Neural cell (in vitro differentiated cells): ENCODE data around the gene CHN1. TPM values are rescaled to one million over a fixed set of nuclear protein-coding genes. Genes with fewer than 3 reads are reported as not detected.

Source experiments
- H2AFZ ChIP-seq: fragments of 200-600, 300-800 bp; sonication (generic), shearing (Covaris generic); 2 replicates; pipeline ENCODE4 v1.6.0; 2014; ENCODE audit warnings: low read depth, mild to moderate bottlenecking, antibody characterized with exemption, low read length, moderate library complexity
- H3F3A ChIP-seq: fragments of 200-600 bp; shearing (Covaris generic); 2 replicates; pipeline ENCODE4 v1.6.1; 2016; ENCODE audit warnings: mild to moderate bottlenecking, moderate library complexity, mixed read lengths, antibody characterized with exemption, low read length; ENCODE audit not compliant: insufficient read depth, poor library complexity, severe bottlenecking
- H3K27ac ChIP-seq: fragments of 200-600, 300-800 bp; sonication (generic), shearing (Covaris generic); 2 replicates; pipeline ENCODE4 v1.5.1; 2014; ENCODE audit warnings: mild to moderate bottlenecking, low read length, moderate library complexity
- H3K27me3 ChIP-seq: fragments of 300-800, 200-600 bp; sonication (generic), shearing (Covaris generic); 2 replicates; pipeline ENCODE4 v1.6.0; 2014; ENCODE audit warnings: mild to moderate bottlenecking, low read depth, low read length, moderate library complexity; ENCODE audit not compliant: insufficient read depth
- H3K36me3 ChIP-seq: fragments of 300-800, 200-600 bp; sonication (generic), shearing (Covaris generic); 2 replicates; pipeline ENCODE4 v1.5.1; 2014; ENCODE audit warnings: mild to moderate bottlenecking, antibody characterized with exemption, low read length, moderate library complexity; ENCODE audit not compliant: insufficient read depth
- H3K4me2 ChIP-seq: fragments of 300-800, 200-600 bp; sonication (generic), shearing (Covaris generic); 2 replicates; pipeline ENCODE4 v1.6.0; 2014; ENCODE audit warnings: mild to moderate bottlenecking, low read length
- H3K4me3 ChIP-seq: fragments of 300-800, 200-600 bp; sonication (generic), shearing (Covaris generic); 2 replicates; pipeline ENCODE4 v1.5.1; 2014; ENCODE audit warnings: mild to moderate bottlenecking, low read length, moderate library complexity
- H3K79me2 ChIP-seq: fragments of 200-600 bp; shearing (Covaris generic); replicated peaks from 2 replicates; pipeline ENCODE4 v1.6.0; 2014; ENCODE audit warnings: mild to moderate bottlenecking, low read length, moderate library complexity; ENCODE audit not compliant: insufficient read depth
- H3K9ac ChIP-seq: fragments of 300-800, 200-600 bp; sonication (generic), shearing (Covaris generic); 2 replicates; pipeline ENCODE4 v1.6.1; 2016; ENCODE audit warnings: mild to moderate bottlenecking, low read length, mixed read lengths
- H3K9me2 ChIP-seq: fragments of 200-600 bp; shearing (Covaris generic); 2 replicates; pipeline ENCODE4 v1.6.1; 2016; ENCODE audit warnings: mild to moderate bottlenecking, low read length, mixed read lengths; ENCODE audit not compliant: insufficient read depth
- H3K9me3 ChIP-seq: fragments of 200-600, 300-800 bp; sonication (generic), shearing (Covaris generic); 2 replicates; pipeline ENCODE4 v1.6.1; 2016; ENCODE audit warnings: mild to moderate bottlenecking, mixed run types, low read length, moderate library complexity, mixed read lengths
- H4K20me1 ChIP-seq: fragments of 200-600 bp; shearing (Covaris generic); 2 replicates; pipeline ENCODE4 v1.6.1; 2016; ENCODE audit warnings: mild to moderate bottlenecking, mixed run types; ENCODE audit not compliant: insufficient read depth
- EP300 ChIP-seq: fragments of 450-650 bp; conservative IDR thresholded peaks from 2 replicates; pipeline ENCODE4 v1.6.1; 2014; ENCODE audit warnings: antibody characterized with exemption, mild to moderate bottlenecking, moderate library complexity; ENCODE audit not compliant: poor library complexity, severe bottlenecking
- EZH2 ChIP-seq: fragments of 200-600, 300-800 bp; shearing (Covaris generic), sonication (generic); IDR thresholded peaks from 2 replicates; pipeline ENCODE4 v1.6.1; 2014; ENCODE audit warnings: antibody characterized with exemption, low read length, borderline replicate concordance, mild to moderate bottlenecking; ENCODE audit not compliant: insufficient read depth, poor library complexity, severe bottlenecking
- MXI1 ChIP-seq: fragments of 450-650 bp; conservative IDR thresholded peaks from 2 replicates; pipeline ENCODE4 v1.6.1; 2014; ENCODE audit warnings: antibody characterized with exemption, mild to moderate bottlenecking; ENCODE audit not compliant: poor library complexity, severe bottlenecking
- POLR2AphosphoS5 ChIP-seq: IDR thresholded peaks from 2 replicates; pipeline ENCODE4 v1.6.1; 2012
- RAD21 ChIP-seq: fragments of 450-650 bp; conservative IDR thresholded peaks from 2 replicates; pipeline ENCODE4 v1.6.1; 2014; ENCODE audit warnings: antibody characterized with exemption, mild to moderate bottlenecking, moderate library complexity
- SMC3 ChIP-seq: fragments of 450-650 bp; conservative IDR thresholded peaks from 2 replicates; pipeline ENCODE4 v1.6.1; 2014; ENCODE audit warnings: antibody characterized with exemption, mild to moderate bottlenecking, moderate library complexity; ENCODE audit not compliant: poor library complexity
- TAF1 ChIP-seq: IDR thresholded peaks from 2 replicates; pipeline ENCODE4 v1.6.1; 2012; ENCODE audit warnings: low read depth
- polyA plus RNA-seq: library from polyadenylated mRNA; depleted of rRNA; stranded (reverse); fragments of >200 nt; gene quantifications from 2 replicates; pipeline ENCODE4 v1.2.3, GENCODE V29; 2014
- TF ChIP-seq, protein P1 (sequence below): fragments of 450-650 bp; IDR thresholded peaks from 2 replicates; pipeline ENCODE4 v1.5.1; 2014; ENCODE audit warnings: antibody characterized with exemption, mild to moderate bottlenecking, moderate library complexity; ENCODE audit not compliant: poor library complexity, severe bottlenecking
- TF ChIP-seq, protein P2 (sequence below): IDR thresholded peaks from 2 replicates; pipeline ENCODE4 v1.6.1; 2012; ENCODE audit warnings: borderline replicate concordance

CHN1 gene
- polyA plus RNA-seq, 1 donor from 2014 or later = 133 TPM

DNA sequence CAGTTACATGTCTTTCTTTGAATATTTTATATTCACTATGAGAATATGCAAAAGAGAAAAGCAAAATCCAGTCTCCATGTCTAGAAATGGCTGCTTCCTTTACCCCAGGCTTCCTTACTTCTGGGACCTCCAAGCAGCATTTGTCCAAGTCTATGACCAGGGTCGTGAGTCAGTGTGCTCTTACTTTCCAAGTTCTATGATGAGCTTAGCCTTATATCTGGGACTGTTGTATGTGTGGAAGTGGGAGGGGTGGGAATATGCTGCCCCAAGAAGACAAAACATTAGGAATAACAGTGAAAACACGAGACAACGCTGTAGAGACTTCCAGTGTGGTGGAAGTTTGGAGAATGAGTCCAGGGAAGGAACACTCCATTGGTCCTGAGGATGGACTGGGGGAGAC is 219.7 kb downstream of the CHN1 start:
- TF ChIP-seq RAD21 (no peak), POLR2AphosphoS5 (no peak), MXI1 (no peak), EZH2 (no peak), SMC3 (no peak), TAF1 (no peak), EP300 (no peak)
- TF ChIP-seq, protein P1, sequence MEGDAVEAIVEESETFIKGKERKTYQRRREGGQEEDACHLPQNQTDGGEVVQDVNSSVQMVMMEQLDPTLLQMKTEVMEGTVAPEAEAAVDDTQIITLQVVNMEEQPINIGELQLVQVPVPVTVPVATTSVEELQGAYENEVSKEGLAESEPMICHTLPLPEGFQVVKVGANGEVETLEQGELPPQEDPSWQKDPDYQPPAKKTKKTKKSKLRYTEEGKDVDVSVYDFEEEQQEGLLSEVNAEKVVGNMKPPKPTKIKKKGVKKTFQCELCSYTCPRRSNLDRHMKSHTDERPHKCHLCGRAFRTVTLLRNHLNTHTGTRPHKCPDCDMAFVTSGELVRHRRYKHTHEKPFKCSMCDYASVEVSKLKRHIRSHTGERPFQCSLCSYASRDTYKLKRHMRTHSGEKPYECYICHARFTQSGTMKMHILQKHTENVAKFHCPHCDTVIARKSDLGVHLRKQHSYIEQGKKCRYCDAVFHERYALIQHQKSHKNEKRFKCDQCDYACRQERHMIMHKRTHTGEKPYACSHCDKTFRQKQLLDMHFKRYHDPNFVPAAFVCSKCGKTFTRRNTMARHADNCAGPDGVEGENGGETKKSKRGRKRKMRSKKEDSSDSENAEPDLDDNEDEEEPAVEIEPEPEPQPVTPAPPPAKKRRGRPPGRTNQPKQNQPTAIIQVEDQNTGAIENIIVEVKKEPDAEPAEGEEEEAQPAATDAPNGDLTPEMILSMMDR = no peak
- TF ChIP-seq, protein P2, sequence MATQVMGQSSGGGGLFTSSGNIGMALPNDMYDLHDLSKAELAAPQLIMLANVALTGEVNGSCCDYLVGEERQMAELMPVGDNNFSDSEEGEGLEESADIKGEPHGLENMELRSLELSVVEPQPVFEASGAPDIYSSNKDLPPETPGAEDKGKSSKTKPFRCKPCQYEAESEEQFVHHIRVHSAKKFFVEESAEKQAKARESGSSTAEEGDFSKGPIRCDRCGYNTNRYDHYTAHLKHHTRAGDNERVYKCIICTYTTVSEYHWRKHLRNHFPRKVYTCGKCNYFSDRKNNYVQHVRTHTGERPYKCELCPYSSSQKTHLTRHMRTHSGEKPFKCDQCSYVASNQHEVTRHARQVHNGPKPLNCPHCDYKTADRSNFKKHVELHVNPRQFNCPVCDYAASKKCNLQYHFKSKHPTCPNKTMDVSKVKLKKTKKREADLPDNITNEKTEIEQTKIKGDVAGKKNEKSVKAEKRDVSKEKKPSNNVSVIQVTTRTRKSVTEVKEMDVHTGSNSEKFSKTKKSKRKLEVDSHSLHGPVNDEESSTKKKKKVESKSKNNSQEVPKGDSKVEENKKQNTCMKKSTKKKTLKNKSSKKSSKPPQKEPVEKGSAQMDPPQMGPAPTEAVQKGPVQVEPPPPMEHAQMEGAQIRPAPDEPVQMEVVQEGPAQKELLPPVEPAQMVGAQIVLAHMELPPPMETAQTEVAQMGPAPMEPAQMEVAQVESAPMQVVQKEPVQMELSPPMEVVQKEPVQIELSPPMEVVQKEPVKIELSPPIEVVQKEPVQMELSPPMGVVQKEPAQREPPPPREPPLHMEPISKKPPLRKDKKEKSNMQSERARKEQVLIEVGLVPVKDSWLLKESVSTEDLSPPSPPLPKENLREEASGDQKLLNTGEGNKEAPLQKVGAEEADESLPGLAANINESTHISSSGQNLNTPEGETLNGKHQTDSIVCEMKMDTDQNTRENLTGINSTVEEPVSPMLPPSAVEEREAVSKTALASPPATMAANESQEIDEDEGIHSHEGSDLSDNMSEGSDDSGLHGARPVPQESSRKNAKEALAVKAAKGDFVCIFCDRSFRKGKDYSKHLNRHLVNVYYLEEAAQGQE = no peak
- H3K4me3 ChIP-seq = no peak overlapping the region
- no peaks in the 10 kb centered on the region for H3K9me2 ChIP-seq
- no peaks in the 10 kb centered on the region for H3F3A ChIP-seq
- H4K20me1 ChIP-seq = no peaks in the 10 kb centered on the region
- H3K4me2 ChIP-seq = no peak overlapping the region
- no peaks in the 10 kb centered on the region for H3K9me3 ChIP-seq
- no peak overlapping the region for H3K27ac ChIP-seq
- no peaks in the 10 kb centered on the region for H3K36me3 ChIP-seq
- no peaks in the 10 kb centered on the region for H3K27me3 ChIP-seq
- no peaks in the 10 kb centered on the region for H3K79me2 ChIP-seq
- H3K9ac ChIP-seq = no peak overlapping the region
- no peak overlapping the region for H2AFZ ChIP-seq

DNA sequence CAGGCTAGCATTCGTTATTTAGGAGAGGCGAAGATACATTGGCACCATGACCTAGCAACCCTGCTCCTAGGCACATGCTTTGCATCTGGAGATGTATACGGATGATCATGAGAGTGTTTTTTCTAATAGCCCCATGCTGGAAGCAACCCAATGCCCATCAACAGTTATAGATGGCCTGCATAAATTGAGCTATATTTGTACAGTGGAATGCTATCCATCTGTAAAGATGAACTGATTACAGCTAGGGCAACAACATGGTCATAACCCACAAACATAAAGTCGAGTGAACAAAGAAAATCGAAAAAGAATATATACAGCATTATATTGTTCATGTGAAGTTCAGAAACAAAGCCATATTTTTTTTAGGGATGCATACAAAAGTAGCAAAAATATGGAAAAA is 220.3 kb downstream of the CHN1 start:
- H2AFZ ChIP-seq = no peak overlapping the region
- H3K9ac ChIP-seq = no peak overlapping the region
- TF ChIP-seq SMC3 = no peak
- TF ChIP-seq, protein P2 = no peak
- TF ChIP-seq, protein P1 = no peak
- no peak for TF ChIP-seq EP300
- TF ChIP-seq POLR2AphosphoS5 = no peak
- no peaks in the 10 kb centered on the region for H3K9me3 ChIP-seq
- H3K27me3 ChIP-seq = no peaks in the 10 kb centered on the region
- H3K27ac ChIP-seq = no peak overlapping the region
- no peaks in the 10 kb centered on the region for H3K79me2 ChIP-seq
- no peaks in the 10 kb centered on the region for H3F3A ChIP-seq
- no peaks in the 10 kb centered on the region for H3K9me2 ChIP-seq
- H4K20me1 ChIP-seq = no peaks in the 10 kb centered on the region
- no peak overlapping the region for H3K4me3 ChIP-seq
- no peaks in the 10 kb centered on the region for H3K36me3 ChIP-seq
- no peak overlapping the region for H3K4me2 ChIP-seq
